Endothelial cell of umbilical vein (primary cell): ENCODE measurements around the gene SMC3. TPM values are rescaled to one million over a fixed set of nuclear protein-coding genes. Genes with fewer than 3 reads are reported as not detected.

ENCODE experiments used
- BruUV-seq: library from RNA; stranded (reverse); fragments of 400-500 nt; replicated peaks from 2 replicates; lab custom pipeline; 2021; lab: Mats Ljungman, UMichigan
- CTCF ChIA-PET: fragments of 300-600, 350-600 bp; sonication (Branson Sonifier 250); formaldehyde crosslinking; loops from one replicate; lab custom pipeline; 2021; ENCODE audit warnings: antibody characterized with exemption, inconsistent platforms; lab: Charles Lee
- POLR2A ChIA-PET: fragments of 300-600, 350-600 bp; sonication (Branson Sonifier 250); formaldehyde crosslinking; loops from one replicate; lab custom pipeline; 2021; ENCODE audit warnings: antibody characterized with exemption, inconsistent platforms; lab: Charles Lee
- DNase-seq: peaks from one replicate; pipeline ENCODE4 v3.0.0-alpha.2; 2011; ENCODE audit warnings: low read depth, low spot score
- FAIRE-seq: peaks from 2 replicates; lab custom pipeline; 2011; peaks lifted over from hg19 to GRCh38; lab: Jason Lieb, UNC
- H2AFZ ChIP-seq: 2 replicates; pipeline ENCODE4 v1.6.0; 2012; ENCODE audit warnings: low read depth, low read length, control low read depth, inconsistent platforms
- H3K27ac ChIP-seq: 2 replicates; pipeline ENCODE4 v1.5.1; 2011; ENCODE audit warnings: low read depth, mild to moderate bottlenecking, control low read depth, low read length, moderate library complexity; ENCODE audit not compliant: insufficient read depth
- H3K27me3 ChIP-seq, 2 experiments: 2 replicates each; pipeline versions ENCODE4 v1.6.0 to v1.6.1; 2011; ENCODE audit warnings: low read length in 2 of 2, mixed read lengths in 1 of 2; ENCODE audit not compliant: control insufficient read depth in 2 of 2, insufficient read depth in 2 of 2
- H3K36me3 ChIP-seq, 2 experiments: 2 replicates in 1 of 2; 3 replicates in 1 of 2; pipeline ENCODE4 v1.5.1; 2011; ENCODE audit warnings: low read length in 2 of 2, mild to moderate bottlenecking in 1 of 2, moderate library complexity in 1 of 2; ENCODE audit not compliant: control insufficient read depth in 2 of 2, insufficient read depth in 2 of 2; ENCODE audit errors: extremely low read depth in 1 of 2
- H3K4me1 ChIP-seq: 3 replicates; pipeline ENCODE4 v1.5.1; 2011; ENCODE audit warnings: mild to moderate bottlenecking, low read length; ENCODE audit not compliant: control insufficient read depth, insufficient read depth; ENCODE audit errors: extremely low read depth
- H3K4me2 ChIP-seq: 2 replicates; pipeline ENCODE4 v1.6.1; 2011; ENCODE audit warnings: low read length, control low read depth, mixed read lengths; ENCODE audit not compliant: insufficient read depth
- H3K4me3 ChIP-seq, 3 experiments: fragments of 200-600 bp in 1 of 3; sonication (generic), shearing (Covaris generic) in 1 of 3; replicated peaks in 1 of 3; 2 replicates each; pipeline ENCODE4 v1.5.1; 2011 to 2016; ENCODE audit warnings: control low read depth in 3 of 3, low read length in 3 of 3, mild to moderate bottlenecking in 2 of 3, inconsistent platforms in 1 of 3, low read depth in 1 of 3, moderate library complexity in 1 of 3; ENCODE audit not compliant: insufficient read depth in 1 of 3
- H3K79me2 ChIP-seq: 2 replicates; pipeline ENCODE4 v1.6.0; 2012; ENCODE audit warnings: low read length, inconsistent platforms; ENCODE audit not compliant: control insufficient read depth, insufficient read depth
- H3K9ac ChIP-seq: replicated peaks from 2 replicates; pipeline ENCODE3; 2011; ENCODE audit warnings: low read length, control low read depth; ENCODE audit not compliant: insufficient read depth; ENCODE audit errors: extremely low read depth
- H3K9me1 ChIP-seq: replicated peaks from 3 replicates; pipeline ENCODE4 v1.6.0; 2011; ENCODE audit warnings: mild to moderate bottlenecking, low read length; ENCODE audit not compliant: control insufficient read depth, insufficient read depth; ENCODE audit errors: extremely low read depth
- H3K9me3 ChIP-seq: replicated peaks from 2 replicates; pipeline ENCODE4 v1.5.1; 2012; ENCODE audit warnings: low read length, inconsistent platforms; ENCODE audit not compliant: control insufficient read depth, insufficient read depth
- H4K20me1 ChIP-seq: replicated peaks from 2 replicates; pipeline ENCODE3; 2011; ENCODE audit warnings: mild to moderate bottlenecking, low read length; ENCODE audit not compliant: control insufficient read depth, insufficient read depth; ENCODE audit errors: extremely low read depth
- EZH2 ChIP-seq: IDR thresholded peaks from 2 replicates; pipeline ENCODE4 v1.6.1; 2012; ENCODE audit warnings: borderline replicate concordance, low read depth, mild to moderate bottlenecking, moderate library complexity, low read length, inconsistent platforms; ENCODE audit not compliant: severe bottlenecking
- FOS ChIP-seq: IDR thresholded peaks from 2 replicates; pipeline ENCODE4 v1.6.1; 2011; ENCODE audit warnings: mild to moderate bottlenecking, low read length, moderate library complexity, borderline replicate concordance; ENCODE audit not compliant: insufficient read depth
- GATA2 ChIP-seq: IDR thresholded peaks from 2 replicates; pipeline ENCODE4 v1.7.0; 2011; ENCODE audit warnings: low read depth, mild to moderate bottlenecking, moderate library complexity, mixed read lengths, low read length; ENCODE audit not compliant: insufficient read length, insufficient read depth
- JUN ChIP-seq: IDR thresholded peaks from 2 replicates; pipeline ENCODE4 v1.6.1; 2011; ENCODE audit warnings: borderline replicate concordance, low read depth; ENCODE audit not compliant: insufficient read length, insufficient read depth
- MYC ChIP-seq: IDR thresholded peaks from one replicate; pipeline ENCODE4 v1.6.1; 2011; ENCODE audit warnings: mild to moderate bottlenecking, low read depth, low read length
- POLR2A ChIP-seq: IDR thresholded peaks from 2 replicates; pipeline ENCODE4 v1.6.1; 2012; ENCODE audit warnings: low read depth, mild to moderate bottlenecking, control low read depth, low read length
- POLR2AphosphoS5 ChIP-seq: IDR thresholded peaks from 2 replicates; pipeline ENCODE4 v1.6.1; 2012; ENCODE audit warnings: low read depth, mild to moderate bottlenecking, control low read depth, low read length, moderate library complexity; ENCODE audit not compliant: insufficient read depth
- dilution Hi-C: fragments of 300-500 bp; cut with MboI; formaldehyde crosslinking; loops from one replicate; pipeline ENCODE4 v1.15.0; 2019; ENCODE audit warnings: low sequenced_read_pairs; ENCODE audit not compliant: extremely low pct_ligation_motif_present
- intact Hi-C: fragments of 100-400 bp; cut with micrococcal nuclease; formaldehyde crosslinking; loops from one replicate; pipeline ENCODE4 v1.10.0; 2022
- polyA plus RNA-seq, 4 experiments: library from polyadenylated mRNA; depleted of rRNA in 3 of 4; stranded (reverse) in 3 of 4; unstranded in 1 of 4; fragments of >200 nt; gene quantifications; 2 replicates each; pipeline versions ENCODE4 v1.2.1 to v1.2.3, GENCODE V29; 2011 to 2012; ENCODE audit warnings: missing spikeins in 1 of 4
- total RNA-seq: library from RNA; stranded (reverse); gene quantifications from 2 replicates; pipeline ENCODE4 v1.2.3, GENCODE V29; 2021
- TF ChIP-seq, protein P1 (sequence below), 2 donors: IDR thresholded peaks; 1 replicate in 1 of 2; 2 replicates in 1 of 2; pipeline ENCODE4 v1.5.1; 2011; ENCODE audit warnings: low read length in 2 of 2, mild to moderate bottlenecking in 2 of 2, moderate library complexity in 2 of 2, control low read depth in 1 of 2, inconsistent platforms in 1 of 2, low read depth in 1 of 2; ENCODE audit not compliant: insufficient read depth in 1 of 2; ENCODE audit errors: extremely low read depth in 1 of 2
- TF ChIP-seq, protein P2 (sequence below): IDR thresholded peaks from 2 replicates; pipeline ENCODE4 v1.6.1; 2011; ENCODE audit not compliant: insufficient read depth, insufficient read length

SMC3 gene
- total and polyA plus RNA-seq, 2 donors (not counting 3 experiments of a cell fraction or from before 2014, with no cell fraction given), result 5.5 to 44.2 TPM

DNA sequence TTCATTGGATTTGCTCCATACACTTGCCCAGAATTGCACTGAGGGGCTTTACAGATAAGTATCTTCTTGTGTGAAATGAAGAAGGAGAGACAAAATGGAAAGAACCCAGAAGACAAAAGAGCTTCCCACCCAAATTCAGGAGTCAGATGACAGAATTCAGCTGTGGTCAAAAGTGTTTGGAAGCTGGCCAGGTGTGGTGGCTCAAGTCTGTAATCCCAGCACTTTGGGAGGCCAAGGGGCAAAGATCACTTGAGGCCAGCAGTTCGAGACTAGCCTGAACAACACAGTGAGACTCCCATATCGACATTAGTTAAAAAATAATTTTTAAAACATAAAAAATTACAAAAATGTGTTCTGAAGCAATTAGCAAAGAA is 42.6 kb upstream of the SMC3 start:
- intact Hi-C loops (loop anchor here (1.0 kb wide), 1 partner anchor 13 kb away; no protein-coding TSS in a partner anchor), dilution Hi-C loops (no loop called here)
- no peak for DNase-seq
- Histone ChIP-seq H3K27me3 (no peaks in the 10 kb centered on the region), H4K20me1 (no peaks in the 10 kb centered on the region), H2AFZ (no peak overlapping the region), H3K9me3 (no peaks in the 10 kb centered on the region), H3K9ac (no peak overlapping the region), H3K79me2 (no peaks in the 10 kb centered on the region), H3K4me2 (peak overlapping the region; percentile 40), H3K36me3 (no peaks in the 10 kb centered on the region), H3K4me1 (peaks cover 50% of the 10 kb centered on the region), H3K27ac (no peak overlapping the region), H3K4me3 (no peak overlapping the region), H3K9me1 (no peaks in the 10 kb centered on the region)
- ChIA-PET CTCF (no interaction called here), POLR2A (interaction anchor here (0.8 kb wide), 1 partner anchor 13 kb away, joined by 3 read pairs; no protein-coding TSS in a partner anchor)
- no peak for FAIRE-seq
- TF ChIP-seq, protein P1, sequence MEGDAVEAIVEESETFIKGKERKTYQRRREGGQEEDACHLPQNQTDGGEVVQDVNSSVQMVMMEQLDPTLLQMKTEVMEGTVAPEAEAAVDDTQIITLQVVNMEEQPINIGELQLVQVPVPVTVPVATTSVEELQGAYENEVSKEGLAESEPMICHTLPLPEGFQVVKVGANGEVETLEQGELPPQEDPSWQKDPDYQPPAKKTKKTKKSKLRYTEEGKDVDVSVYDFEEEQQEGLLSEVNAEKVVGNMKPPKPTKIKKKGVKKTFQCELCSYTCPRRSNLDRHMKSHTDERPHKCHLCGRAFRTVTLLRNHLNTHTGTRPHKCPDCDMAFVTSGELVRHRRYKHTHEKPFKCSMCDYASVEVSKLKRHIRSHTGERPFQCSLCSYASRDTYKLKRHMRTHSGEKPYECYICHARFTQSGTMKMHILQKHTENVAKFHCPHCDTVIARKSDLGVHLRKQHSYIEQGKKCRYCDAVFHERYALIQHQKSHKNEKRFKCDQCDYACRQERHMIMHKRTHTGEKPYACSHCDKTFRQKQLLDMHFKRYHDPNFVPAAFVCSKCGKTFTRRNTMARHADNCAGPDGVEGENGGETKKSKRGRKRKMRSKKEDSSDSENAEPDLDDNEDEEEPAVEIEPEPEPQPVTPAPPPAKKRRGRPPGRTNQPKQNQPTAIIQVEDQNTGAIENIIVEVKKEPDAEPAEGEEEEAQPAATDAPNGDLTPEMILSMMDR (IDR thresholded peaks at IDR 0.05; ENCODE audit: extremely low read depth in 1 of 2, insufficient read depth in 1 of 2, low read depth in 1 of 2, low read length in 2 of 2), result no peak
- TF ChIP-seq EZH2, result no peak
- no peak for TF ChIP-seq POLR2A
- no peak for TF ChIP-seq GATA2
- no peak for TF ChIP-seq MYC
- TF ChIP-seq POLR2AphosphoS5, result no peak
- TF ChIP-seq JUN, result no peak
- TF ChIP-seq FOS, result no peak
- TF ChIP-seq, protein P2, sequence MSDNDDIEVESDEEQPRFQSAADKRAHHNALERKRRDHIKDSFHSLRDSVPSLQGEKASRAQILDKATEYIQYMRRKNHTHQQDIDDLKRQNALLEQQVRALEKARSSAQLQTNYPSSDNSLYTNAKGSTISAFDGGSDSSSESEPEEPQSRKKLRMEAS, result no peak
- no TSS peak for BruUV-seq
